Measurements from ENCODE around the gene CCZ1B.
"Not testable (repeated sequence)": the region's sequence is repeated elsewhere in the genome, so short reads cannot be mapped to it uniquely, and the experiment has no call there.

Gene CCZ1B

GRCh38 chr7:6830026-6830425 is 4.0 kb upstream of the CCZ1B start:
- DNase-seq: not testable (repeated sequence)

- not testable (repeated sequence) for DNase-seq
Measured at GRCh38 chr7:6829616-6830015, 3.5 kb upstream of the CCZ1B start.

GRCh38 chr7:6827180-6827579 is 1.1 kb upstream of the CCZ1B start:
- not testable (repeated sequence) for DNase-seq

GRCh38 chr7:6825236-6826125 is 594 bp downstream of the CCZ1B start:
- DNase-seq: not testable (repeated sequence)

- DNase-seq: not testable (repeated sequence)
Measured at GRCh38 chr7:6821622-6822021, 4.5 kb downstream of the CCZ1B start.

- not testable (repeated sequence) for DNase-seq
Measured at GRCh38 chr7:6815470-6815869, 10.6 kb downstream of the CCZ1B start.

- DNase-seq: not testable (repeated sequence)
Measured at GRCh38 chr7:6813011-6813410, 13.1 kb downstream of the CCZ1B start.

GRCh38 chr7:6807959-6808358 is 18.1 kb downstream of the CCZ1B start:
- DNase-seq: not testable (repeated sequence)

- DNase-seq: not testable (repeated sequence)
Measured at GRCh38 chr7:6807393-6807918, 18.6 kb downstream of the CCZ1B start.

GRCh38 chr7:6800331-6800730 is 25.7 kb downstream of the CCZ1B start:
- not testable (repeated sequence) for DNase-seq

GRCh38 chr7:6799887-6800286 is 26.2 kb downstream of the CCZ1B start:
- DNase-seq: not testable (repeated sequence)

GRCh38 chr7:6798047-6798446 is 28.0 kb downstream of the CCZ1B start:
- not testable (repeated sequence) for DNase-seq

- not testable (repeated sequence) for DNase-seq
Measured at GRCh38 chr7:6797218-6797617, 28.9 kb downstream of the CCZ1B start.

GRCh38 chr7:6794276-6794675 is 31.8 kb downstream of the CCZ1B start:
- not testable (repeated sequence) for DNase-seq

GRCh38 chr7:6792113-6792872 is 33.8 kb downstream of the CCZ1B start:
- not testable (repeated sequence) for DNase-seq

- DNase-seq: not testable (repeated sequence)
Measured at GRCh38 chr7:6789353-6789752, 36.7 kb downstream of the CCZ1B start.

- not testable (repeated sequence) for DNase-seq
Measured at GRCh38 chr7:6781581-6781980, 44.5 kb downstream of the CCZ1B start.

GRCh38 chr7:6761186-6761585 is 64.9 kb downstream of the CCZ1B start:
- not testable (repeated sequence) for DNase-seq

- not testable (repeated sequence) for DNase-seq
Measured at GRCh38 chr7:6753964-6754363, 72.1 kb downstream of the CCZ1B start, which contains the start of gene RSPH10B2. Gene RSPH10B2, plus strand, starts transcription at chr7:6754103. Its CDS starts 3,575 bp downstream, at chr7:6757678.

- DNase-seq: not testable (repeated sequence)
Measured at GRCh38 chr7:6750173-6750572, 75.9 kb downstream of the CCZ1B start.

GRCh38 chr7:6749335-6749734 is 76.7 kb downstream of the CCZ1B start:
- not testable (repeated sequence) for DNase-seq
